HEK293 (cell line): Measurements from ENCODE around the gene PUM1.
A peak's percentile ranks its signal among the peaks of the same experiment; 100 is the strongest.

Experiments used
- CTCF ChIA-PET: fragments of 350-600 bp; formaldehyde crosslinking; extraction: SDS; loops from one replicate; lab custom pipeline; 2021; ENCODE audit warnings: antibody characterized with exemption; lab: Yijun Ruan, JAX
- POLR2A ChIA-PET: fragments of 300-600 bp; formaldehyde crosslinking; extraction: SDS; loops from one replicate; lab custom pipeline; 2020; ENCODE audit warnings: antibody characterized with exemption, inconsistent platforms; lab: Yijun Ruan, JAX
- H3K27ac ChIP-seq: fragments of 200-500 bp; sonication (Bioruptor generic); 2 replicates; pipeline ENCODE4 v1.5.1; 2014; ENCODE audit warnings: low read depth, low read length, control low read depth, inconsistent platforms; ENCODE audit errors: extremely low read depth
- H3K36me3 ChIP-seq, 2 experiments: fragments of 200-500 bp in 1 of 2; sonication (Bioruptor generic) in 1 of 2; 1 replicate in 1 of 2; 2 replicates in 1 of 2; pipeline ENCODE4 v1.5.1; 2014 to 2017; ENCODE audit warnings: inconsistent platforms in 2 of 2, low read length in 2 of 2; ENCODE audit not compliant: control insufficient read depth in 2 of 2, insufficient read depth in 1 of 2
- H3K4me1 ChIP-seq: fragments of 200-500 bp; sonication (Bioruptor generic); 2 replicates; pipeline ENCODE4 v1.5.1; 2014; ENCODE audit warnings: mild to moderate bottlenecking, low read length, inconsistent platforms; ENCODE audit not compliant: control insufficient read depth, insufficient read depth
- H3K4me3 ChIP-seq: 2 replicates; pipeline ENCODE4 v1.5.1; 2011; ENCODE audit warnings: low read depth, mild to moderate bottlenecking, control low read depth, low read length, moderate library complexity
- H3K9me3 ChIP-seq: fragments of 200-500 bp; sonication (Bioruptor generic); 2 replicates; pipeline ENCODE4 v1.5.1; 2014; ENCODE audit warnings: low read depth, low read length, inconsistent platforms; ENCODE audit not compliant: control insufficient read depth, insufficient read depth
- BCL6B ChIP-seq: fragments of 450-650 bp; formaldehyde crosslinking; IDR thresholded peaks from 2 replicates; pipeline ENCODE4 v1.5.1; 2017; ENCODE audit warnings: missing biosample characterization, missing genetic modification characterization
- FEZF1 ChIP-seq: fragments of 450-650 bp; formaldehyde crosslinking; IDR thresholded peaks from 2 replicates; pipeline ENCODE4 v1.5.1; 2016; ENCODE audit warnings: missing biosample characterization, missing genetic modification characterization
- GLIS1 ChIP-seq: fragments of 450-650 bp; formaldehyde crosslinking; IDR thresholded peaks from 2 replicates; pipeline ENCODE4 v1.5.1; 2016; ENCODE audit warnings: missing biosample characterization, missing genetic modification characterization
- KLF1 ChIP-seq: fragments of 450-650 bp; formaldehyde crosslinking; IDR thresholded peaks from 2 replicates; pipeline ENCODE4 v1.5.1; 2016; ENCODE audit warnings: missing biosample characterization, missing genetic modification characterization
- PRDM1 ChIP-seq: fragments of 450-650 bp; formaldehyde crosslinking; IDR thresholded peaks from 2 replicates; pipeline ENCODE4; 2016; ENCODE audit warnings: missing biosample characterization, missing genetic modification characterization
- PRDM6 ChIP-seq: fragments of 450-650 bp; formaldehyde crosslinking; IDR thresholded peaks from 2 replicates; pipeline ENCODE4 v1.5.1; 2017; ENCODE audit warnings: missing biosample characterization, missing genetic modification characterization
- SETDB1 ChIP-seq: IDR thresholded peaks from one replicate; pipeline ENCODE4 v1.6.1; 2017; ENCODE audit warnings: mild to moderate bottlenecking, low read length, moderate library complexity, mixed read lengths; ENCODE audit not compliant: insufficient read length
- SP2 ChIP-seq: fragments of 450-650 bp; formaldehyde crosslinking; IDR thresholded peaks from 2 replicates; pipeline ENCODE4 v1.5.1; 2016; ENCODE audit warnings: missing biosample characterization, missing genetic modification characterization
- ZFP37 ChIP-seq: fragments of 450-650 bp; formaldehyde crosslinking; IDR thresholded peaks from 2 replicates; pipeline ENCODE4 v1.5.1; 2016; ENCODE audit warnings: missing biosample characterization, missing genetic modification characterization
- ZNF2 ChIP-seq: fragments of 450-650 bp; formaldehyde crosslinking; IDR thresholded peaks from 2 replicates; pipeline ENCODE4 v1.5.1; 2016; ENCODE audit warnings: missing biosample characterization, missing genetic modification characterization
- ZNF239 ChIP-seq: fragments of 450-650 bp; formaldehyde crosslinking; IDR thresholded peaks from 2 replicates; pipeline ENCODE4 v1.5.1; 2016; ENCODE audit warnings: missing biosample characterization, missing genetic modification characterization
- ZNF248 ChIP-seq: fragments of 450-650 bp; formaldehyde crosslinking; IDR thresholded peaks from 2 replicates; pipeline ENCODE4 v1.5.1; 2017; ENCODE audit warnings: missing biosample characterization, missing genetic modification characterization
- ZNF280C ChIP-seq: fragments of 450-650 bp; formaldehyde crosslinking; IDR thresholded peaks from 2 replicates; pipeline ENCODE4 v1.5.1; 2016; ENCODE audit warnings: missing biosample characterization, missing genetic modification characterization
- ZNF335 ChIP-seq: fragments of 450-650 bp; formaldehyde crosslinking; conservative IDR thresholded peaks from 2 replicates; pipeline ENCODE4 v1.5.1; 2016; ENCODE audit warnings: missing biosample characterization, missing genetic modification characterization
- ZNF433 ChIP-seq: fragments of 450-650 bp; formaldehyde crosslinking; IDR thresholded peaks from 2 replicates; pipeline ENCODE4 v1.5.1; 2016; ENCODE audit warnings: missing biosample characterization, missing genetic modification characterization, low read depth
- ZNF449 ChIP-seq: fragments of 450-650 bp; formaldehyde crosslinking; IDR thresholded peaks from 2 replicates; pipeline ENCODE4 v1.5.1; 2017; ENCODE audit warnings: missing biosample characterization, mild to moderate bottlenecking, missing genetic modification characterization, moderate library complexity
- ZNF530 ChIP-seq: fragments of 450-650 bp; formaldehyde crosslinking; IDR thresholded peaks from 2 replicates; pipeline ENCODE4 v1.5.1; 2016; ENCODE audit warnings: low read depth, missing biosample characterization, missing genetic modification characterization
- ZNF544 ChIP-seq: fragments of 450-650 bp; formaldehyde crosslinking; IDR thresholded peaks from 2 replicates; pipeline ENCODE4 v1.5.0; 2017; ENCODE audit warnings: missing biosample characterization, missing genetic modification characterization
- ZNF585B ChIP-seq: fragments of 450-650 bp; formaldehyde crosslinking; IDR thresholded peaks from 2 replicates; pipeline ENCODE4 v1.5.1; 2016; ENCODE audit warnings: missing biosample characterization, missing genetic modification characterization
- ZNF623 ChIP-seq: fragments of 450-650 bp; formaldehyde crosslinking; IDR thresholded peaks from 2 replicates; pipeline ENCODE4 v1.5.1; 2016; ENCODE audit warnings: missing biosample characterization, missing genetic modification characterization

Gene PUM1

GRCh38 chr1:31082385-31082784 is 16.9 kb upstream of the PUM1 start:
- ChIA-PET POLR2A (no interaction called here), CTCF (interaction anchor here (0.6 kb wide), 1 partner anchor 10 kb away, joined by 5 read pairs; no protein-coding TSS in a partner anchor)
- Histone ChIP-seq H3K4me3 (no peak overlapping the region), H3K9me3 (no peaks in the 10 kb centered on the region), H3K4me1 (no peaks in the 10 kb centered on the region), H3K27ac (no peak overlapping the region), H3K36me3 (no peaks in the 10 kb centered on the region)
- TF ChIP-seq KLF1 (tag by site-specific recombination) (peak; percentile 91), ZNF623 (tag by site-specific recombination) (no peak)

GRCh38 chr1:31073044-31073443 is 7.5 kb upstream of the PUM1 start:
- Histone ChIP-seq H3K4me1 (peaks cover 3% of the 10 kb centered on the region; the same call in 1 of the 2 replicates), H3K36me3 (no peaks in the 10 kb centered on the region), H3K9me3 (no peaks in the 10 kb centered on the region), H3K27ac (no peak overlapping the region), H3K4me3 (no peak overlapping the region)
- TF ChIP-seq ZNF2 (tag by site-specific recombination), result no peak
- no peak for TF ChIP-seq ZNF544
- no peak for TF ChIP-seq ZNF449 (tag by site-specific recombination)
- TF ChIP-seq ZNF280C (tag by site-specific recombination), result no peak
- TF ChIP-seq GLIS1 (tag by site-specific recombination), result no peak
- TF ChIP-seq PRDM6 (tag by site-specific recombination), result no peak
- TF ChIP-seq ZNF433 (tag by site-specific recombination), result no peak
- no peak for TF ChIP-seq ZNF239
- no peak for TF ChIP-seq SETDB1
- no peak for TF ChIP-seq ZNF530 (tag by site-specific recombination)
- no peak for TF ChIP-seq ZFP37 (tag by site-specific recombination)
- TF ChIP-seq ZNF248 (tag by site-specific recombination), result no peak
- no peak for TF ChIP-seq ZNF585B
- CTCF ChIA-PET, result interaction anchor here (0.6 to 1.2 kb wide), 2 partner anchors 113 to 161 kb away, joined by 4 to 5 read pairs; no protein-coding TSS in a partner anchor
- POLR2A ChIA-PET, result no interaction called here

- ChIA-PET CTCF (interaction anchor here (0.6 to 0.8 kb wide), 2 partner anchors 113 to 216 kb away, joined by 4 read pairs; no protein-coding TSS in a partner anchor), POLR2A (interaction anchor here (0.5 kb wide), 1 partner anchor 18 kb away, joined by 3 read pairs; no protein-coding TSS in a partner anchor)
- H3K4me1 ChIP-seq, result peaks cover 3% of the 10 kb centered on the region; the same call in 1 of the 2 replicates
- H3K36me3 ChIP-seq, result no peaks in the 10 kb centered on the region
- no peaks in the 10 kb centered on the region for H3K9me3 ChIP-seq
- TF ChIP-seq SP2 (peak; percentile 24; the same call in 1 of the 2 replicates), FEZF1 (0 out of 2 replicates have a peak, but pooled peaks have one; percentile 25), PRDM1 (tag by site-specific recombination) (0 out of 2 replicates have a peak, but pooled peaks have one; percentile 52), ZNF335 (tag by site-specific recombination) (peak; percentile 36), BCL6B (no peak)
- H3K4me3 ChIP-seq, result no peak overlapping the region
- H3K27ac ChIP-seq, result no peak overlapping the region
These were observed 6.8 kb upstream of the PUM1 start for GRCh38 chr1:31072304-31072746.
